Stimulated activated CD4-positive, alpha-beta T cell treated with anti-CD3 and anti-CD28 coated beads, Interleukin-2, amount 100 ng/mL, for 48 hours (primary cell): ENCODE data around the gene MYCBP2.

Experiments
- DNase-seq, 2 donors: peaks; one replicate each; pipeline ENCODE4 v3.0.0-alpha.2; 2020

The MYCBP2 gene

DNA sequence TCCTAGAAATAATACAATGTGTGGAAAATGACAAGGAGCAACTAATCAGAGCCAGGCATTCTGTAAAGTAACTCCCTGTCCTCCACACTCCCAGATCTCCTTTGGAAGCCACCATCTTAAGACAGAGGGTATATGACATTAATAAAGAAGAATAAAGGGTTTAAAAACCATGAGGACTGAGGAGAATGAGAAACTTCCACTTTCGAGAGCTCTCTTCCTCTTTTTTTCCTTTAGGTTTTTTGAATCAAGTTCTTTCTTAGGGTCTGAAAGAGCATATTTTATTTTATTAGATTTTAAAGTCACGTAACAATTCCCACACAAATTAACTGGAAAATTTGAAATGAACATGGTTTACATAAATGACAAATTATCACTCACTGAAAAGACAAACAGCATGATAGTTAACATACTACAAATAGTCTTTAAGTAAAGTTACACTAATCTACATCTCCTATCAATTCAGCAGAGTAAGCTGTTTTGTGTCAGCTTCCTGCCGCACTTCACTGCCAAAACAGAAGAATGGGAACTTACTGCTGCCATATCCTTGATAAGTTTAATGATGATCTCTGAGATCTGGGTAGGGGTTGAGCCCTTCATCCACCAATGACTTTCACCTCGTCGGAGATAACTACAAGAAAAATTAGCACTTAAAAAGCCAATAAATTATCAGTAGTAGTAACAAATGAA lies 261.3 kb downstream of the MYCBP2 start:
- no peak for DNase-seq

GRCh38 chr13:77062097-77062496 lies 264.8 kb downstream of the MYCBP2 start:
- no peak for DNase-seq

GRCh38 chr13:77061362-77061761 lies 265.5 kb downstream of the MYCBP2 start:
- no peak for DNase-seq

- DNase-seq: no peak
Observed at GRCh38 chr13:77056886-77057285, 270.0 kb downstream of the MYCBP2 start.

GRCh38 chr13:77056382-77056781 lies 270.5 kb downstream of the MYCBP2 start:
- DNase-seq: no peak

- no peak for DNase-seq
Observed at GRCh38 chr13:77055158-77055557, 271.7 kb downstream of the MYCBP2 start.

GRCh38 chr13:77053192-77053591 lies 273.7 kb downstream of the MYCBP2 start:
- no peak for DNase-seq

DNA sequence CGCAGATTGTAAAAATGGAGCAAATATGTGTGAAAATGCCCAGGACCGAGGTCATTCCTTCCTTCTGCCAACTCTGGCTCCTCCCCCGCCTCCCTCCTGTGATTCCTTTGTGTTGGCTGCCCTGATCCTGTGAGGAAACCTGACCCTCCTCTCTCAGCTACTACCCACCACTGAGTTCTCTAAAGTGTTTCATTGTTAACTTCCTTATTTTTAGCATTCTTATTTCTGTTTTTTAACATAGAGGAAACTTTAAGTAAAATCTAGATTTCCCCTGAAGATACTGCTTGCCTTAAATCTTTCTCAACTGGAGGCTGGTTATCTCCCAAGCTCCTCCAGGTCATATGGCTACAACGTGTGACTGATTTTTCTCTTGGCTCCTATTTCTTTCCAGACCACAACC lies 278.2 kb downstream of the MYCBP2 start:
- DNase-seq: no peak

- DNase-seq: no peak
Observed at GRCh38 chr13:77047649-77048343, 279.1 kb downstream of the MYCBP2 start.

GRCh38 chr13:77042566-77043177 lies 284.2 kb downstream of the MYCBP2 start:
- no peak for DNase-seq

- DNase-seq: no peak
Observed at GRCh38 chr13:77040835-77041234, 286.1 kb downstream of the MYCBP2 start.

- no peak for DNase-seq
Observed at GRCh38 chr13:77040076-77040475, 286.8 kb downstream of the MYCBP2 start.

- DNase-seq: no peak
Observed at GRCh38 chr13:77038907-77039480, 287.9 kb downstream of the MYCBP2 start.

- no peak for DNase-seq
Observed at GRCh38 chr13:77036279-77036678, 290.6 kb downstream of the MYCBP2 start.

GRCh38 chr13:77034881-77035280 lies 292.0 kb downstream of the MYCBP2 start:
- no peak for DNase-seq

- no peak for DNase-seq
Observed at GRCh38 chr13:77033717-77034302, 293.1 kb downstream of the MYCBP2 start.

- no peak for DNase-seq
Observed at GRCh38 chr13:77031656-77032243, 295.1 kb downstream of the MYCBP2 start.

DNA sequence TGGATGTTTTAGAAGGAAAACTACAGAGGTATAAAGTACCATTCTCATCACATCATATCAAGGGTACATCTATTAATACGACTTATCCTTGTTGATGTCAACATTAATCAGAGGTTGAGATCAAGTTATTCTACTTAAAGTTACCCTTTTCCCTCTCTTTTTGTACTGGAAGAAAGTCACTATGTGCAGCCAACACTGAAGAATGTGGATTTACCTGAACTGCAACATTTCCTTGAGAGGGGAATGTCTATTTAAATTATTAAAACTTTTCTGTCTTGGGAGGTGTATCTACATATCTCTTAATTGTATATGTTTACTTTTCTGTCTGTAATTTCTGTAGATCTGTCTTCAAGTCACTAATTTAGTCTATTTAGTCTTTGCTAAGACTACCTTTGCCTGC lies 297.5 kb downstream of the MYCBP2 start:
- no peak for DNase-seq

- DNase-seq: no peak
Observed at GRCh38 chr13:77028202-77028601, 298.7 kb downstream of the MYCBP2 start.

DNA sequence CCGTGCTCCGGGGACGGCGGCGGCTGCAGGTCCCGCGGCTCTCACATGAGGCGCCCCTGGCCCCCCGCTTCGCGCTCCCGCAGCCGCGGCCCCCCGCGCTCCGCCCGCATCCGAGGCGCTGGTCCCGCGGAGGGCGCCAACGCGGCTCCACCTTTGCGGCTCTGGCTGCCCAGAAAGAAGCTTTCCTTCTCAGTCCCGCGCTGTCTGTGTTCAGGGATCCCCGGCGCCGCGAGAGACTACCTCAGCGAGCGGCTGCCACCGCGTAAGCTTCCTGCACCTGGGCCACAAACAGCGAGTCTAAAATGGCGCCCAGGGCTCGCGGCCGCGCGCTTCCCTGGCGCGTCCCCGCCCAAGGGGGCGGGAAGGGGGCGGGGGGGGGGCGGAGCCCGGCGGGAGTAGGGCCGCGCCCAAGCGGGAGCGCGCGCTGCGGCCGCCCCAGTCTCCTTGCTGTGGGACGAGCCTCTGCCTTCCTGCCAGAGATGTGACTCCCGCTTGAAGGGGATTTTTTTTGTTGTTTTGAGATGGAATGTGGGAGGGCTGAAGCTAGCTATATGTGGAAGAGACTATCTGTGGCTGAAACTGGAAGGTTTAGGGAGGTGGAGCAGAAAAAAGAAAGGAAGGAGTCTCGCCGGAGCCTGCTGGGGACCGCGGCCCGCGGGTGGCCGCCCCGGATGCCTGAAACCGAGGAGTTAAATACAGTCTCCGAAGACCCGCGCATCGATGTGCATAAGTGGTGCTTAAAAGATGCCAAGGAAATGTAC lies 299.9 kb downstream of the MYCBP2 start, which contains the start of gene FBXL3:
FBXL3 (minus strand) TSS at position 299 of the 761 bp plus-strand sequence. CDS start 5,299 bp downstream, outside the sequence.
- peak; percentile 72 to 80 for DNase-seq

- DNase-seq: peak; percentile 55 to 58
Observed at GRCh38 chr13:77026255-77026860, 300.5 kb downstream of the MYCBP2 start.

DNA sequence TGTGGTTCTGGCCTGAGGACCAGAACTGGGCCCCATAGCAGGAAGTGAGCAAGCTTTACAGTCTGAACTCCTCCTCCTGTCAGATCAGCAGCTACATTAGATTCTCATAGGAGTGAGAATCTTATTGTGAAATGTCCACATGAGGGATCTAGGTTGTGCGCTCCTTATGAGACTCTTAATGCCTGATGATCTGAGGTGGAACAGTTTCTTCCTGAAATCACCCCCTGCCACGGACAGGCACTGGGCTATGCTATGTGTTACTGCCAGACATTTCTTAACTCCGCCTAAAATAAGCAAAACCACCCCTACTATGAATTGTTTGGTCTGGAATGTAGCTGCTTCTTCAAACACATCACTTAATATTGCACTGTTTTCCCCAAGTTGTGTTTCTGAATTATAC lies 304.6 kb downstream of the MYCBP2 start:
- no peak for DNase-seq
